Measurements from ENCODE around the gene VWF. TPM values are rescaled to one million over a fixed set of nuclear protein-coding genes. Genes with fewer than 3 reads are reported as not detected.

Gene VWF
- total and polyA plus RNA-seq, 10 of the 15 experiments (the other 5 are each of a cell fraction or from before 2014, with no cell fraction given) = 0.08 to 0.23 TPM; not detected in 8

DNA sequence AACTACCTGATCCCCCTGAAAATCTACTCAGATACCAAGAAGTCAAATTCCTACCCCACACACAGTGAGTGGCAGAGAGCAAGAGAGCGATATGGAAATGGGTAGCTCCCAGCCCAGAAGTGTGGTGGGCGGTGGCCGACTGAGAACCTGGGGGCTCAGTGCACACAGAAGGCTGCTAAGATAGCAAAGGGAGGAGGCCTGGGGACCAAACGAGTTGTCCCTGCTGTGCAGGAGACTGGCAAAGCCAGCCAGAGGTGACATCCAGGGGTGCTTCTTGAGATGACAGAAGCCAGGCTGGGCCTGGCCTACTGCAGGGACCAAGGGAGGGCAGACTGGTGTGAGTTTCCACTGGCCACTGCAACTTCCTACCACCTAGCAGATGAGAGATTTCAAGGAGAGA is 52.9 kb downstream of the VWF start (continued):
- TF ChIP-seq POLR2A (IDR thresholded peaks at IDR 0.05; ENCODE audit: low read depth, low read length) = no peak

DNA sequence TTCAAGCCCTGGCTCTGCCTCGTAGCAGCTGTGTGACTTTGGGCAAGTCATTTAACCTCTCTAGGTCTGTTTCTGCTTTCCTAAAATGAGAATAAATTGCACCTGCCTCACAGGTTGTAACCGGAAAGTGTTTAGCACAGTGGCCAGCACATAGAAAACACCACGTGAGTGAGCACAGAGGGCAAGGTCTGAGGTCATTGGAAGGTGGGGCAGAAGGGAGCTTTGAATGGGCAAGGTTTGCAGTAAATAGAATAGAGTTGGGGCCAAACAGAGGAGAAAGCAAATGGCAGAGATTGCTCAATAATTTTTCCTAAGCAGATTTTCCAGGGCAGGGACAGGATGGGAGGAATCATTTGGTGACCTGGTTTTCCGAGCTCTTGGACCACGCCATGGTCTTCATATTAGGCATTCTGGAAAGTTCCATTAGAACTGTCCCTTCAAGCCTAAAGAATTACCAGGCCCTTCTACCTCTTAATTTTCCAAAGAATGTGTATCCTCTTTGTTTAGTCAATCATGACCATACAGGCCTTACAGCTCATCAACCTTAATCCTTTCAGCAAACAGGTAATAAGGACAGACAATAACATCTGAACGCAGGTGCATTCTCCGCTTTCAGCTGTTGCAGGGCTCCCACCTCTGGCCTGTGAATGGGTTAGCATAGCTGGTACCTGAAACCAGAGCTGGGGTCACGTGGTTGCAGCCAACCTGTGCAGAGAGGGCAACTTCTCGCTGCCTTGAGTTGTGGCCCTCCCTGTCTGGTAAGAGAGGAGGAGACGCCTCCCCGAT is 53.8 kb downstream of the VWF start:
- Histone ChIP-seq H3K4me1 (ENCODE audit: control insufficient read depth, insufficient read depth, low read length) (no peaks in the 10 kb centered on the region), H3K9me3 (replicated peaks; ENCODE audit: control insufficient read depth, insufficient read depth, low read length) (no peaks in the 10 kb centered on the region), H3K27me3 (replicated peaks in 1 of 2; ENCODE audit: control insufficient read depth in 2 of 2, insufficient read depth in 2 of 2, low read length in 1 of 2) (peaks cover 12 to 13% of the 10 kb centered on the region in 2 experiments), H2AFZ (ENCODE audit: control insufficient read depth, low read depth, low read length) (no peak overlapping the region), H3K4me2 (ENCODE audit: control insufficient read depth, insufficient read depth) (no peak overlapping the region), H3K79me2 (ENCODE audit: control insufficient read depth, insufficient read depth, low read length) (no peaks in the 10 kb centered on the region), H3K9ac (ENCODE audit: control insufficient read depth, insufficient read depth, low read length) (no peak overlapping the region), H3K36me3 (ENCODE audit: control insufficient read depth in 2 of 2, insufficient read depth in 2 of 2, low read length in 1 of 2) (no peaks in the 10 kb centered on the region), H3K27ac (ENCODE audit: control insufficient read depth, insufficient read depth) (no peak overlapping the region), H4K20me1 (ENCODE audit: control insufficient read depth, insufficient read depth) (no peaks in the 10 kb centered on the region), H3K4me3 (no peak overlapping the region)
- no peak for ATAC-seq
- no peak for FAIRE-seq
- SMC1A ChIA-PET (ENCODE audit: uncharacterized antibody, unreplicated experiment) = interaction anchor here (0.9 kb wide), 1 partner anchor 196 kb away, joined by 3 read pairs; no protein-coding TSS in a partner anchor
- TF ChIP-seq SREBF1 (IDR thresholded peaks at IDR 0.05; ENCODE audit: low read length) = no peak
- 24% methylated on average over 11 of the region's 11 CpGs for WGBS (ENCODE audit: insufficient coverage, insufficient replicate concordance, low lambda C conversion rate, missing lambda C conversion rate)
- DNase-seq (ENCODE audit: low read depth, low spot score) = no peak
- in situ Hi-C loops (cut with MboI) = no loop called here
- intact Hi-C loops (cut with micrococcal nuclease; ENCODE audit: unreplicated experiment) = no loop called here
- no TSS peak for BruUV-seq (replicated peaks)
- RAD21 ChIA-PET (ENCODE audit: unreplicated experiment) = interaction anchor here (0.8 to 1.1 kb wide), 2 partner anchors 82 to 207 kb away, joined by 3 to 4 read pairs; no protein-coding TSS in a partner anchor
- POLR2A ChIA-PET = interaction anchor here (0.5 kb wide), 1 partner anchor 174 kb away, joined by 3 read pairs; no protein-coding TSS in a partner anchor
- CTCF ChIA-PET = no interaction called here

DNA sequence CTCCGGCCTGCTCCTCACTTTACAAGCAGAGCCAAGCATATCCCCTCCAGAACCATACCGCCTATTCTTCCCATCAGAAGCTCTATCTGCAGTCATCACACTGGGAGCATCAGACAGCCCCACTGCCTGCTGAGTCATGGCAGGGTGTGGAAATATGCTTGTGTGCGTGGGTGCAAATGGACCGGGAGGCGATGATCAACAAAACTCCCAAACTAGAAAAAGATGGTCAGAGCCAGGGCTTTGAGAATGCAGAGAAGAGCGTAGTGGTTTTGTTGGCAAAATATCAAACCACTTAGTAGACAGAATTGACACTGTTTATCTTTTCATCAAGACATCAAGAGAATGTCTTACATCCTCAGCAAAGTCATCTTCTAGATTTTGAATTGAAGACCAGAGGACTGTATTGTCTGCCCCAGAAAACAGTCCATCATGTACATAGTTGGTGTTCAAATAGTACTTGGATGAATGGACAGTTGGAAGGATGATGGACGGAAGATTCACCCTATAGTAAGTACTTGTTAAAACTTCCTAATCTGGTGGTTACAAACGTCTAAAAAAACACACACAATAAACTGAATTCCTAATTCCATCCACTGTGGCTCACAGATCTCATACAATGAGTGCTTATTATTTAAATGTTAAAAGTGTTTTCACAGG is 54.9 kb downstream of the VWF start:
- no peak for FAIRE-seq
- ChIA-PET RAD21 (ENCODE audit: unreplicated experiment) (interaction anchor here (0.5 kb wide), 1 partner anchor 145 kb away, joined by 3 read pairs; no protein-coding TSS in a partner anchor), SMC1A (ENCODE audit: uncharacterized antibody, unreplicated experiment) (interaction anchor here (0.7 kb wide), 1 partner anchor 208 kb away, joined by 4 read pairs; no protein-coding TSS in a partner anchor), POLR2A (no interaction called here), CTCF (interaction anchor here (6.0 kb wide), 1 partner anchor 215 kb away, joined by 53 read pairs; no protein-coding TSS in a partner anchor)
- no peaks in the 10 kb centered on the region for H3K4me1 ChIP-seq (ENCODE audit: control insufficient read depth, insufficient read depth, low read length)
- no peaks in the 10 kb centered on the region for H3K9me3 ChIP-seq (replicated peaks; ENCODE audit: control insufficient read depth, insufficient read depth, low read length)
- H3K9ac ChIP-seq (ENCODE audit: control insufficient read depth, insufficient read depth, low read length) = no peak overlapping the region
- H3K27me3 ChIP-seq (replicated peaks in 1 of 2; ENCODE audit: control insufficient read depth in 2 of 2, insufficient read depth in 2 of 2, low read length in 1 of 2) = peaks cover 2 to 9% of the 10 kb centered on the region in 2 experiments
- DNase-seq (ENCODE audit: low read depth, low spot score) = no peak
- no peak overlapping the region for H3K4me3 ChIP-seq
- ATAC-seq = no peak
- H3K36me3 ChIP-seq (ENCODE audit: control insufficient read depth in 2 of 2, insufficient read depth in 2 of 2, low read length in 1 of 2) = no peaks in the 10 kb centered on the region
- WGBS (ENCODE audit: insufficient coverage, insufficient replicate concordance, low lambda C conversion rate, missing lambda C conversion rate) = 23% methylated on average over 8 of the region's 8 CpGs
- H3K79me2 ChIP-seq (ENCODE audit: control insufficient read depth, insufficient read depth, low read length) = no peaks in the 10 kb centered on the region
- in situ Hi-C loops (cut with MboI) (no loop called here), intact Hi-C loops (cut with micrococcal nuclease; ENCODE audit: unreplicated experiment) (no loop called here)
- H3K27ac ChIP-seq (ENCODE audit: control insufficient read depth, insufficient read depth) = no peak overlapping the region
- BruUV-seq (replicated peaks) = no TSS peak
- H4K20me1 ChIP-seq (ENCODE audit: control insufficient read depth, insufficient read depth) = no peaks in the 10 kb centered on the region
- no peak overlapping the region for H3K4me2 ChIP-seq (ENCODE audit: control insufficient read depth, insufficient read depth)
- H2AFZ ChIP-seq (ENCODE audit: control insufficient read depth, low read depth, low read length) = no peak overlapping the region
- TF ChIP-seq, protein P1, sequence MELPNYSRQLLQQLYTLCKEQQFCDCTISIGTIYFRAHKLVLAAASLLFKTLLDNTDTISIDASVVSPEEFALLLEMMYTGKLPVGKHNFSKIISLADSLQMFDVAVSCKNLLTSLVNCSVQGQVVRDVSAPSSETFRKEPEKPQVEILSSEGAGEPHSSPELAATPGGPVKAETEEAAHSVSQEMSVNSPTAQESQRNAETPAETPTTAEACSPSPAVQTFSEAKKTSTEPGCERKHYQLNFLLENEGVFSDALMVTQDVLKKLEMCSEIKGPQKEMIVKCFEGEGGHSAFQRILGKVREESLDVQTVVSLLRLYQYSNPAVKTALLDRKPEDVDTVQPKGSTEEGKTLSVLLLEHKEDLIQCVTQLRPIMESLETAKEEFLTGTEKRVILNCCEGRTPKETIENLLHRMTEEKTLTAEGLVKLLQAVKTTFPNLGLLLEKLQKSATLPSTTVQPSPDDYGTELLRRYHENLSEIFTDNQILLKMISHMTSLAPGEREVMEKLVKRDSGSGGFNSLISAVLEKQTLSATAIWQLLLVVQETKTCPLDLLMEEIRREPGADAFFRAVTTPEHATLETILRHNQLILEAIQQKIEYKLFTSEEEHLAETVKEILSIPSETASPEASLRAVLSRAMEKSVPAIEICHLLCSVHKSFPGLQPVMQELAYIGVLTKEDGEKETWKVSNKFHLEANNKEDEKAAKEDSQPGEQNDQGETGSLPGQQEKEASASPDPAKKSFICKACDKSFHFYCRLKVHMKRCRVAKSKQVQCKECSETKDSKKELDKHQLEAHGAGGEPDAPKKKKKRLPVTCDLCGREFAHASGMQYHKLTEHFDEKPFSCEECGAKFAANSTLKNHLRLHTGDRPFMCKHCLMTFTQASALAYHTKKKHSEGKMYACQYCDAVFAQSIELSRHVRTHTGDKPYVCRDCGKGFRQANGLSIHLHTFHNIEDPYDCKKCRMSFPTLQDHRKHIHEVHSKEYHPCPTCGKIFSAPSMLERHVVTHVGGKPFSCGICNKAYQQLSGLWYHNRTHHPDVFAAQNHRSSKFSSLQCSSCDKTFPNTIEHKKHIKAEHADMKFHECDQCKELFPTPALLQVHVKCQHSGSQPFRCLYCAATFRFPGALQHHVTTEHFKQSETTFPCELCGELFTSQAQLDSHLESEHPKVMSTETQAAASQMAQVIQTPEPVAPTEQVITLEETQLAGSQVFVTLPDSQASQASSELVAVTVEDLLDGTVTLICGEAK (IDR thresholded peaks at IDR 0.05; ENCODE audit: borderline replicate concordance) = no peak
- TF ChIP-seq MYB (IDR thresholded peaks at IDR 0.05; ENCODE audit: borderline replicate concordance, low read depth, low read length) (no peak), SUPT20H (IDR thresholded peaks at IDR 0.05; ENCODE audit: borderline replicate concordance, control insufficient read depth, low read depth, low read length) (no peak), ZNF274 (IDR thresholded peaks at IDR 0.05; ENCODE audit: insufficient read depth, insufficient read length) (no peak), NBN (IDR thresholded peaks at IDR 0.05) (no peak)
- TF ChIP-seq, protein P2, sequence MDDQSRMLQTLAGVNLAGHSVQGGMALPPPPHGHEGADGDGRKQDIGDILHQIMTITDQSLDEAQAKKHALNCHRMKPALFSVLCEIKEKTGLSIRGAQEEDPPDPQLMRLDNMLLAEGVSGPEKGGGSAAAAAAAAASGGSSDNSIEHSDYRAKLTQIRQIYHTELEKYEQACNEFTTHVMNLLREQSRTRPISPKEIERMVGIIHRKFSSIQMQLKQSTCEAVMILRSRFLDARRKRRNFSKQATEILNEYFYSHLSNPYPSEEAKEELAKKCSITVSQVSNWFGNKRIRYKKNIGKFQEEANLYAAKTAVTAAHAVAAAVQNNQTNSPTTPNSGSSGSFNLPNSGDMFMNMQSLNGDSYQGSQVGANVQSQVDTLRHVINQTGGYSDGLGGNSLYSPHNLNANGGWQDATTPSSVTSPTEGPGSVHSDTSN (IDR thresholded peaks at IDR 0.05; ENCODE audit: insufficient replicate concordance, low read depth, low read length) = no peak
